Measurements from ENCODE around the gene CLDN20. TPM values are rescaled to one million over a fixed set of nuclear protein-coding genes. Genes with fewer than 3 reads are reported as not detected.

CLDN20 gene
- total and polyA plus RNA-seq, 2 of the 8 experiments (the other 6 are each of a cell fraction or from before 2014, with no cell fraction given), result not detected

- no peak overlapping the region for H2AK5ac ChIP-seq (ENCODE audit: low read depth, low read length)
- ChIA-PET POLR2A (ENCODE audit: partially characterized antibody) (no interaction called here), CTCF (ENCODE audit: partially characterized antibody) (interaction anchor here (0.6 kb wide), 1 partner anchor 190 kb away, joined by 3 read pairs; no protein-coding TSS in a partner anchor)
- H3K4me1 ChIP-seq (replicated peaks in 1 of 4; ENCODE audit: control insufficient read depth in 3 of 4, insufficient read depth in 4 of 4, low read length in 3 of 4), result no peaks in the 10 kb centered on the region
- FAIRE-seq (no peak), DNase-seq (ENCODE audit: low read depth in 1 of 2, low spot score in 2 of 2) (no peak)
- H3K9ac ChIP-seq (replicated peaks in 1 of 4; ENCODE audit: extremely low read depth in 1 of 4, low read depth in 3 of 4, low read length in 3 of 4), result no peak overlapping the region
- no peaks in the 10 kb centered on the region for H3K9me3 ChIP-seq (ENCODE audit: insufficient read depth in 2 of 2, low read depth in 1 of 2, low read length in 1 of 2)
- no peak overlapping the region for H2AFZ ChIP-seq (ENCODE audit: low read length)
- H2BK5ac ChIP-seq (ENCODE audit: low read depth, low read length), result no peak overlapping the region
- H3K4me3 ChIP-seq (ENCODE audit: extremely low read depth in 1 of 4, insufficient read depth in 2 of 4, low read depth in 3 of 4, low read length in 4 of 4), result no peak overlapping the region
- no peak overlapping the region for H3K4ac ChIP-seq (replicated peaks; ENCODE audit: insufficient read length, low read depth, low read length)
- H3K14ac ChIP-seq (ENCODE audit: insufficient read length), result no peak overlapping the region
- no peak overlapping the region for H2BK20ac ChIP-seq (ENCODE audit: low read length)
- H3K79me2 ChIP-seq (ENCODE audit: control insufficient read depth in 1 of 2, insufficient read depth in 2 of 2, low read length in 2 of 2), result peaks cover 0 to 3% of the 10 kb centered on the region in 2 experiments; a peak in 1 of 4 replicates
- no peaks in the 10 kb centered on the region for H3K27me3 ChIP-seq (replicated peaks in 1 of 4; ENCODE audit: control insufficient read depth in 3 of 4, extremely low read depth in 1 of 4, insufficient read depth in 3 of 4, low read length in 3 of 4)
- no peak overlapping the region for H2BK15ac ChIP-seq (ENCODE audit: low read length)
- no peak overlapping the region for H3K18ac ChIP-seq (ENCODE audit: extremely low read depth, low read length)
- H4K91ac ChIP-seq (replicated peaks; ENCODE audit: insufficient read length, low read length), result no peak overlapping the region
- H3K56ac ChIP-seq (replicated peaks; ENCODE audit: insufficient read length, low read depth, low read length), result no peak overlapping the region
- H3K23me2 ChIP-seq (ENCODE audit: low read depth, low read length), result no peaks in the 10 kb centered on the region; the same call in 1 of the 2 replicates
- H4K5ac ChIP-seq (ENCODE audit: insufficient read length, low read depth, low read length), result no peak overlapping the region
- H3K23ac ChIP-seq (ENCODE audit: insufficient read length), result no peak overlapping the region
- H3K36me3 ChIP-seq (ENCODE audit: control insufficient read depth in 2 of 4, insufficient read depth in 4 of 4, low read length in 3 of 4), result peaks cover 6 to 47% (median 11%) of the 10 kb centered on the region in 4 experiments; a peak in 6 of 8 replicates
- H2BK12ac ChIP-seq (ENCODE audit: low read depth, low read length), result no peak overlapping the region
- H3K4me2 ChIP-seq (ENCODE audit: insufficient read depth in 1 of 2, low read depth in 2 of 2, low read length in 2 of 2), result no peak overlapping the region
- H4K8ac ChIP-seq (ENCODE audit: extremely low read depth, insufficient read depth, low read length), result no peak overlapping the region
- H2BK120ac ChIP-seq (replicated peaks; ENCODE audit: low read depth, low read length), result no peak overlapping the region
- H3K27ac ChIP-seq (ENCODE audit: low read depth, low read length), result no peak overlapping the region
- H4K20me1 ChIP-seq (replicated peaks in 1 of 2; ENCODE audit: control insufficient read depth in 1 of 2, insufficient read depth in 2 of 2, low read length in 2 of 2), result no peaks in the 10 kb centered on the region
- WGBS, 2 experiments (ENCODE audit: extremely low coverage in 1 of 2, insufficient coverage in 1 of 2, insufficient read length in 1 of 2, insufficient replicate concordance in 2 of 2, low coverage in 1 of 2, low lambda C conversion rate in 2 of 2, missing lambda C conversion rate in 1 of 2), result 92% methylated on average over 4 of the region's 4 CpGs; no CpG with 5 or more reads in 1 of the 2 experiments
- peaks cover 2% of the 10 kb centered on the region; the same call in 1 of the 2 replicates for H3K79me1 ChIP-seq (ENCODE audit: low read depth, low read length)
- TF ChIP-seq, protein P1, sequence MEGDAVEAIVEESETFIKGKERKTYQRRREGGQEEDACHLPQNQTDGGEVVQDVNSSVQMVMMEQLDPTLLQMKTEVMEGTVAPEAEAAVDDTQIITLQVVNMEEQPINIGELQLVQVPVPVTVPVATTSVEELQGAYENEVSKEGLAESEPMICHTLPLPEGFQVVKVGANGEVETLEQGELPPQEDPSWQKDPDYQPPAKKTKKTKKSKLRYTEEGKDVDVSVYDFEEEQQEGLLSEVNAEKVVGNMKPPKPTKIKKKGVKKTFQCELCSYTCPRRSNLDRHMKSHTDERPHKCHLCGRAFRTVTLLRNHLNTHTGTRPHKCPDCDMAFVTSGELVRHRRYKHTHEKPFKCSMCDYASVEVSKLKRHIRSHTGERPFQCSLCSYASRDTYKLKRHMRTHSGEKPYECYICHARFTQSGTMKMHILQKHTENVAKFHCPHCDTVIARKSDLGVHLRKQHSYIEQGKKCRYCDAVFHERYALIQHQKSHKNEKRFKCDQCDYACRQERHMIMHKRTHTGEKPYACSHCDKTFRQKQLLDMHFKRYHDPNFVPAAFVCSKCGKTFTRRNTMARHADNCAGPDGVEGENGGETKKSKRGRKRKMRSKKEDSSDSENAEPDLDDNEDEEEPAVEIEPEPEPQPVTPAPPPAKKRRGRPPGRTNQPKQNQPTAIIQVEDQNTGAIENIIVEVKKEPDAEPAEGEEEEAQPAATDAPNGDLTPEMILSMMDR (IDR thresholded peaks at IDR 0.05; ENCODE audit: control extremely low read depth in 1 of 3, insufficient read depth in 1 of 3, low read depth in 1 of 3, low read length in 3 of 3), result no peak
- TF ChIP-seq SIN3A (conservative IDR thresholded peaks at IDR 0.05 in 1 of 2, IDR thresholded peaks at IDR 0.05 in 1 of 2; ENCODE audit: low read depth in 1 of 2, low read length in 2 of 2) (no peak), SP2 (IDR thresholded peaks at IDR 0.05; ENCODE audit: low read length) (no peak), HDAC2 (IDR thresholded peaks at IDR 0.05; ENCODE audit: borderline replicate concordance in 1 of 2, low read depth in 2 of 2, low read length in 2 of 2) (no peak), PHF8 (conservative IDR thresholded peaks at IDR 0.05; ENCODE audit: low read depth, low read length) (no peak), TCF12 (IDR thresholded peaks at IDR 0.05; ENCODE audit: low read depth, low read length) (no peak)
These were observed 21.0 kb downstream of the CLDN20 start for GRCh38 chr6:155284775-155285174.

Data from H1 (cell line).